HepG2 (cell line): Measurements from ENCODE around the gene MZF1. TPM values are rescaled to one million over a fixed set of nuclear protein-coding genes. Genes with fewer than 3 reads are reported as not detected.

ENCODE experiments used
- CBX1 ChIP-seq: IDR thresholded peaks from one replicate; pipeline ENCODE4 v1.6.1; 2016; ENCODE audit warnings: antibody characterized with exemption, low read depth
- CCAR2 ChIP-seq: fragments of 200-400 bp; formaldehyde crosslinking; optimal IDR thresholded peaks from 2 replicates; pipeline ENCODE3; 2018; ENCODE audit warnings: low read depth, mild to moderate bottlenecking, low read length, moderate library complexity
- CENPT ChIP-seq: sonication (generic); formaldehyde crosslinking; IDR thresholded peaks from 2 replicates; pipeline ENCODE4 v1.8.0; 2022; ENCODE audit warnings: low read depth, mild to moderate bottlenecking, moderate library complexity, missing genetic modification reagents
- CENPX ChIP-seq: sonication (generic); formaldehyde crosslinking; IDR thresholded peaks from 2 replicates; pipeline ENCODE4 v1.9.0; 2021; ENCODE audit warnings: mild to moderate bottlenecking, missing genetic modification reagents, moderate library complexity
- DPF2 ChIP-seq: sonication (generic); formaldehyde crosslinking; IDR thresholded peaks from 2 replicates; pipeline ENCODE4 v1.4.0; 2020; ENCODE audit warnings: mild to moderate bottlenecking, low read depth, missing genetic modification reagents, borderline replicate concordance
- FIP1L1 ChIP-seq: fragments of 200-400 bp; formaldehyde crosslinking; IDR thresholded peaks from 2 replicates; pipeline ENCODE4 v1.6.1; 2018; ENCODE audit warnings: low read depth, mild to moderate bottlenecking, low read length, moderate library complexity, borderline replicate concordance; ENCODE audit not compliant: insufficient read depth
- GABPB1 ChIP-seq: IDR thresholded peaks from 2 replicates; pipeline ENCODE4 v1.6.1; 2016; ENCODE audit warnings: mild to moderate bottlenecking, missing genetic modification reagents, moderate library complexity, missing compliant biosample characterization
- LCORL ChIP-seq, 2 experiments: fragments of 450-650 bp in 1 of 2; sonication (generic) in 1 of 2; formaldehyde crosslinking in 1 of 2; IDR thresholded peaks; 2 replicates each; pipeline versions ENCODE4 v1.5.0 to v1.6.1; 2017 to 2020; ENCODE audit warnings: antibody characterized with exemption in 1 of 2, missing genetic modification reagents in 1 of 2
- NBN ChIP-seq: fragments of 450-650 bp; conservative IDR thresholded peaks from 2 replicates; pipeline ENCODE4 v1.6.1; 2017
- NFYB ChIP-seq: sonication (generic); formaldehyde crosslinking; IDR thresholded peaks from 2 replicates; pipeline ENCODE4 v1.4.0; 2020; ENCODE audit warnings: missing genetic modification reagents
- RAD51 ChIP-seq: fragments of 450-650 bp; IDR thresholded peaks from 2 replicates; pipeline ENCODE4 v1.6.1; 2016; ENCODE audit warnings: borderline replicate concordance
- RARG ChIP-seq: sonication (generic); formaldehyde crosslinking; IDR thresholded peaks from 2 replicates; pipeline ENCODE4 v1.4.0; 2020; ENCODE audit warnings: low read depth, mild to moderate bottlenecking, missing genetic modification reagents
- SMARCE1 ChIP-seq: fragments of 450-650 bp; IDR thresholded peaks from 2 replicates; pipeline ENCODE4 v1.6.1; 2017; ENCODE audit warnings: borderline replicate concordance
- SNAI1 ChIP-seq: sonication (generic); formaldehyde crosslinking; IDR thresholded peaks from 2 replicates; pipeline ENCODE4 v1.5.0; 2020; ENCODE audit warnings: mild to moderate bottlenecking, missing genetic modification reagents, borderline replicate concordance
- TGIF2 ChIP-seq: IDR thresholded peaks from 2 replicates; pipeline ENCODE4 v1.6.1; 2016; ENCODE audit warnings: control low read depth, missing compliant biosample characterization
- THAP7 ChIP-seq: sonication (generic); formaldehyde crosslinking; IDR thresholded peaks from 2 replicates; pipeline ENCODE4 v1.8.1; 2023; ENCODE audit warnings: mild to moderate bottlenecking, missing genetic modification reagents
- U2AF2 ChIP-seq: fragments of 200-400 bp; formaldehyde crosslinking; IDR thresholded peaks from 2 replicates; pipeline ENCODE4 v1.6.1; 2017; ENCODE audit warnings: low read depth, mild to moderate bottlenecking, low read length
- USF2 ChIP-seq, 2 experiments: sonication (generic) in 1 of 2; formaldehyde crosslinking in 1 of 2; IDR thresholded peaks; 2 replicates each; pipeline versions ENCODE4 v1.5.1 to v1.6.1; 2011 to 2020; ENCODE audit warnings: borderline replicate concordance in 1 of 2, low read depth in 1 of 2, low read length in 1 of 2, mild to moderate bottlenecking in 1 of 2, missing genetic modification reagents in 1 of 2, moderate library complexity in 1 of 2
- XBP1 ChIP-seq: sonication (generic); formaldehyde crosslinking; IDR thresholded peaks from 2 replicates; pipeline ENCODE4 v1.5.0; 2020; ENCODE audit warnings: missing genetic modification reagents
- ZFP41 ChIP-seq: sonication (generic); formaldehyde crosslinking; IDR thresholded peaks from 2 replicates; pipeline ENCODE4 v1.4.0; 2020; ENCODE audit warnings: mild to moderate bottlenecking, missing genetic modification reagents, borderline replicate concordance
- ZFYVE20 ChIP-seq: sonication (generic); formaldehyde crosslinking; IDR thresholded peaks from 2 replicates; pipeline ENCODE4 v1.8.0; 2023; ENCODE audit warnings: low read depth, mild to moderate bottlenecking, moderate library complexity, missing genetic modification reagents, borderline replicate concordance
- ZNF230 ChIP-seq: sonication (generic); formaldehyde crosslinking; IDR thresholded peaks from 2 replicates; pipeline ENCODE4 v1.4.0; 2020; ENCODE audit warnings: mild to moderate bottlenecking, missing genetic modification reagents
- ZNF644 ChIP-seq: IDR thresholded peaks from 2 replicates; pipeline ENCODE4 v1.6.1; 2016; ENCODE audit warnings: low read depth
- ZNF772 ChIP-seq: sonication (generic); formaldehyde crosslinking; IDR thresholded peaks from 2 replicates; pipeline ENCODE4 v1.5.0; 2020; ENCODE audit warnings: mild to moderate bottlenecking, missing genetic modification reagents
- ZNF780A ChIP-seq: sonication (generic); formaldehyde crosslinking; IDR thresholded peaks from 2 replicates; pipeline ENCODE4 v1.8.0; 2022; ENCODE audit warnings: mild to moderate bottlenecking, missing genetic modification reagents, moderate library complexity
- ZSCAN5A ChIP-seq: sonication (generic); formaldehyde crosslinking; IDR thresholded peaks from 2 replicates; pipeline ENCODE4 v1.8.0; 2022; ENCODE audit warnings: mild to moderate bottlenecking, missing genetic modification reagents, borderline replicate concordance
- polyA plus RNA-seq, 8 experiments: library from polyadenylated mRNA; depleted of rRNA in 3 of 8; stranded (reverse) in 7 of 8; unstranded in 1 of 8; fragments of >200 nt; fragmentation: Illumina TruSeq in 4 of 8; extraction: Trizol in 4 of 8; gene quantifications; 2 replicates each; pipeline versions ENCODE4 v1.2.1 to v1.2.3, GENCODE V29; 2011 to 2016; ENCODE audit warnings: low read depth in 4 of 8, missing spikeins in 1 of 8, mixed read lengths in 1 of 8; ENCODE audit not compliant: insufficient read depth in 1 of 8
- total RNA-seq, 5 experiments: library from RNA; depleted of rRNA; stranded (reverse); fragments of >200 nt; fragmentation: Illumina TruSeq; extraction: Trizol; gene quantifications; 2 replicates each; pipeline ENCODE4 v1.2.3, GENCODE V29; 2016; ENCODE audit warnings: low read depth in 1 of 5

MZF1 gene
- total and polyA plus RNA-seq, 2 of the 13 experiments (the other 11 are each of a cell fraction or from before 2014, with no cell fraction given), result 3.1 to 8.1 TPM

GRCh38 chr19:58543826-58544590 lies 29.1 kb downstream of the MZF1 start, which contains the start of gene TRIM28 (continued):
- no peak for TF ChIP-seq USF2 (IDR thresholded peaks at IDR 0.05; ENCODE audit: low read depth, low read length)
- no peak for TF ChIP-seq USF2 (CRISPR knock-in tag; IDR thresholded peaks at IDR 0.05; ENCODE audit: borderline replicate concordance)
- no peak for TF ChIP-seq ZNF230 (CRISPR knock-in tag)
- TF ChIP-seq RAD51, result no peak
- TF ChIP-seq ZFP41 (CRISPR knock-in tag), result 0 out of 2 replicates have a peak, but pooled peaks have one; percentile 25
- TF ChIP-seq ZSCAN5A, result 0 out of 2 replicates have a peak, but pooled peaks have one; percentile 29
- TF ChIP-seq NFYB, result peak; percentile 29; the same call in 1 of the 2 replicates
- no peak for TF ChIP-seq DPF2
- peak; percentile 68; the same call in 1 of the 2 replicates for TF ChIP-seq GABPB1 (CRISPR knock-in tag)
- TF ChIP-seq CBX1, result peak; percentile 77
- TF ChIP-seq CCAR2, result no peak
- 0 out of 2 replicates have a peak, but pooled peaks have one; percentile 39 for TF ChIP-seq CENPT (CRISPR knock-in tag)
- no peak for TF ChIP-seq LCORL (IDR thresholded peaks at IDR 0.05)
- TF ChIP-seq LCORL (CRISPR knock-in tag; IDR thresholded peaks at IDR 0.05), result peak; percentile 67; the same call in 1 of the 2 replicates
- no peak for TF ChIP-seq SMARCE1
- no peak for TF ChIP-seq CENPX (CRISPR knock-in tag)
- TF ChIP-seq U2AF2, result no peak
- no peak for TF ChIP-seq TGIF2
- TF ChIP-seq ZNF644 (CRISPR knock-in tag), result no peak
- TF ChIP-seq THAP7 (CRISPR knock-in tag), result peak; percentile 78; the same call in 1 of the 2 replicates
- TF ChIP-seq SNAI1, result no peak
- no peak for TF ChIP-seq NBN
- no peak for TF ChIP-seq ZNF780A (CRISPR knock-in tag)
- peak; percentile 92 for TF ChIP-seq ZFYVE20 (CRISPR knock-in tag)
- no peak for TF ChIP-seq XBP1
- TF ChIP-seq FIP1L1, result no peak
- TF ChIP-seq ZNF772 (CRISPR knock-in tag), result no peak
- TF ChIP-seq RARG, result no peak
